ENCODE measurements around the gene ADAMTS15.

DNA sequence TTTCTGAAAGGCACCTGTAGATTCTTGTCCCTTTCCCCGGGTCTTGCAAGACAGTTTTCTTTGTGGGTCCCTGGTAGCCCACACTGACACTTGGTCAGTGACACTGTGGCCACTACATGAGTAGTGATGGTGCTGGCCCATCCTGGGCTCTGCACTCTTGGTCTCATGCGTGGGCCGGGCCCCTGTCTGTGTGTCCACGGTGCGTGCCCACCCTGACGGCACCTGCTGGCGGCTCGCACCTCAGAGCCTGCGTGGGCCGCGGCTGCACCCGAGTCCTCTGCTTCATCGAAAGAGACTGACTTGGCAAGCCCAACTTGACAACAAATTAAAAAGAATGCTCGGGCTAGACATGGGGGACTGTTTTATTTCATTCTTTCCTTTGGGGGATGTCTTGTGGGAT lies 37.5 kb downstream of the ADAMTS15 start:
- TF ChIP-seq, protein P1, sequence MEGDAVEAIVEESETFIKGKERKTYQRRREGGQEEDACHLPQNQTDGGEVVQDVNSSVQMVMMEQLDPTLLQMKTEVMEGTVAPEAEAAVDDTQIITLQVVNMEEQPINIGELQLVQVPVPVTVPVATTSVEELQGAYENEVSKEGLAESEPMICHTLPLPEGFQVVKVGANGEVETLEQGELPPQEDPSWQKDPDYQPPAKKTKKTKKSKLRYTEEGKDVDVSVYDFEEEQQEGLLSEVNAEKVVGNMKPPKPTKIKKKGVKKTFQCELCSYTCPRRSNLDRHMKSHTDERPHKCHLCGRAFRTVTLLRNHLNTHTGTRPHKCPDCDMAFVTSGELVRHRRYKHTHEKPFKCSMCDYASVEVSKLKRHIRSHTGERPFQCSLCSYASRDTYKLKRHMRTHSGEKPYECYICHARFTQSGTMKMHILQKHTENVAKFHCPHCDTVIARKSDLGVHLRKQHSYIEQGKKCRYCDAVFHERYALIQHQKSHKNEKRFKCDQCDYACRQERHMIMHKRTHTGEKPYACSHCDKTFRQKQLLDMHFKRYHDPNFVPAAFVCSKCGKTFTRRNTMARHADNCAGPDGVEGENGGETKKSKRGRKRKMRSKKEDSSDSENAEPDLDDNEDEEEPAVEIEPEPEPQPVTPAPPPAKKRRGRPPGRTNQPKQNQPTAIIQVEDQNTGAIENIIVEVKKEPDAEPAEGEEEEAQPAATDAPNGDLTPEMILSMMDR (tag by site-specific recombination; IDR thresholded peaks at IDR 0.05): no peak
- TF ChIP-seq FEZF1 (tag by site-specific recombination; IDR thresholded peaks at IDR 0.05) (no peak), KLF9 (tag by site-specific recombination; IDR thresholded peaks at IDR 0.05; ENCODE audit: low read depth) (no peak), ZNF785 (tag by site-specific recombination; IDR thresholded peaks at IDR 0.05) (no peak), ZNF10 (tag by site-specific recombination; IDR thresholded peaks at IDR 0.05) (no peak), ZNF670 (tag by site-specific recombination; IDR thresholded peaks at IDR 0.05; ENCODE audit: low read depth) (no peak)

Measured in HEK293 (cell line).